Mesenchymal stem cell (in vitro differentiated cells and primary cell): Measurements from ENCODE around the gene SCD5. TPM values are rescaled to one million over a fixed set of nuclear protein-coding genes. Genes with fewer than 3 reads are reported as not detected.
A peak's percentile ranks its signal among the peaks of the same experiment; 100 is the strongest.

Source experiments
- DNase-seq: peaks from one replicate; pipeline ENCODE4 v3.0.0-alpha.2; 2013
- H2AFZ ChIP-seq: one replicate; pipeline ENCODE4 v1.6.1; 2013; ENCODE audit warnings: low read depth, mild to moderate bottlenecking, control low read depth, inconsistent platforms, low read length, moderate library complexity
- H2AK5ac ChIP-seq: 2 replicates; pipeline ENCODE4 v1.6.1; 2013; ENCODE audit warnings: low read length, moderate library complexity, mild to moderate bottlenecking, inconsistent platforms; ENCODE audit not compliant: severe bottlenecking
- H2BK120ac ChIP-seq: one replicate; pipeline ENCODE4 v1.6.1; 2013; ENCODE audit warnings: low read depth, mild to moderate bottlenecking, inconsistent platforms, low read length, moderate library complexity
- H2BK12ac ChIP-seq, 2 experiments: one replicate each; pipeline ENCODE4 v1.6.1; 2013; ENCODE audit warnings: inconsistent platforms in 2 of 2, low read length in 2 of 2, mild to moderate bottlenecking in 2 of 2, moderate library complexity in 2 of 2, control low read depth in 1 of 2
- H2BK15ac ChIP-seq: one replicate; pipeline ENCODE4 v1.6.1; 2013; ENCODE audit warnings: mild to moderate bottlenecking, low read depth, inconsistent platforms; ENCODE audit not compliant: poor library complexity, severe bottlenecking
- H2BK5ac ChIP-seq: 2 replicates; pipeline ENCODE4 v1.6.1; 2013; ENCODE audit warnings: low read depth, mild to moderate bottlenecking, low read length, control low read depth, inconsistent platforms; ENCODE audit not compliant: poor library complexity, severe bottlenecking
- H3K14ac ChIP-seq, 2 experiments: one replicate each; pipeline ENCODE4 v1.6.1; 2013; ENCODE audit warnings: inconsistent platforms in 2 of 2, low read length in 2 of 2, control low read depth in 1 of 2, mild to moderate bottlenecking in 1 of 2, moderate library complexity in 1 of 2
- H3K18ac ChIP-seq, 2 experiments: one replicate each; pipeline ENCODE4 v1.6.1; 2013; ENCODE audit warnings: inconsistent platforms in 2 of 2, low read length in 2 of 2, control low read depth in 1 of 2, low read depth in 1 of 2, mild to moderate bottlenecking in 1 of 2
- H3K23ac ChIP-seq, 2 experiments: one replicate each; pipeline ENCODE4 v1.6.1; 2013; ENCODE audit warnings: inconsistent platforms in 2 of 2, low read length in 2 of 2, mild to moderate bottlenecking in 2 of 2, moderate library complexity in 2 of 2, control low read depth in 1 of 2
- H3K27ac ChIP-seq: 2 replicates; pipeline ENCODE4 v1.5.1; 2013; ENCODE audit warnings: mild to moderate bottlenecking, moderate library complexity, low read length, control low read depth, inconsistent platforms; ENCODE audit not compliant: poor library complexity, severe bottlenecking
- H3K27me3 ChIP-seq, 2 experiments: 2 replicates each; pipeline versions ENCODE4 v1.6.1 to v1.7.0; 2013; ENCODE audit warnings: low read length in 2 of 2, mild to moderate bottlenecking in 2 of 2, moderate library complexity in 2 of 2, control low read depth in 1 of 2, inconsistent platforms in 1 of 2; ENCODE audit not compliant: control insufficient read depth in 1 of 2, insufficient read depth in 1 of 2
- H3K36me3 ChIP-seq, 2 experiments: 2 replicates each; pipeline versions ENCODE4 v1.6.1 to v1.7.0; 2013; ENCODE audit warnings: low read length in 2 of 2, control low read depth in 1 of 2, inconsistent platforms in 1 of 2, low read depth in 1 of 2, mild to moderate bottlenecking in 1 of 2; ENCODE audit not compliant: insufficient read depth in 2 of 2, control insufficient read depth in 1 of 2
- H3K4ac ChIP-seq, 2 experiments: one replicate each; pipeline ENCODE4 v1.6.1; 2013; ENCODE audit warnings: inconsistent platforms in 2 of 2, low read length in 2 of 2, mild to moderate bottlenecking in 2 of 2, moderate library complexity in 2 of 2, control low read depth in 1 of 2, low read depth in 1 of 2
- H3K4me1 ChIP-seq: 2 replicates; pipeline ENCODE4 v1.6.1; 2013; ENCODE audit warnings: low read depth, low read length, control low read depth; ENCODE audit not compliant: control insufficient read depth, insufficient read depth
- H3K4me2 ChIP-seq: 2 replicates; pipeline ENCODE4 v1.6.1; 2013; ENCODE audit warnings: low read length, mild to moderate bottlenecking, inconsistent platforms; ENCODE audit not compliant: poor library complexity, severe bottlenecking
- H3K4me3 ChIP-seq, 2 experiments: 2 replicates each; pipeline versions ENCODE4 v1.5.1 to v1.7.0; 2013; ENCODE audit warnings: low read length in 2 of 2, mild to moderate bottlenecking in 2 of 2, control low read depth in 1 of 2, low read depth in 1 of 2; ENCODE audit not compliant: insufficient read depth in 1 of 2
- H3K79me1 ChIP-seq: replicated peaks from 2 replicates; pipeline ENCODE4 v1.6.1; 2013; ENCODE audit warnings: mild to moderate bottlenecking, control low read depth, low read length, inconsistent platforms; ENCODE audit not compliant: poor library complexity, severe bottlenecking
- H3K9ac ChIP-seq: 2 replicates; pipeline ENCODE4 v1.7.0; 2013; ENCODE audit warnings: mild to moderate bottlenecking, low read length, moderate library complexity
- H3K9me3 ChIP-seq: 2 replicates; pipeline ENCODE4 v1.7.0; 2013; ENCODE audit warnings: mild to moderate bottlenecking, low read length; ENCODE audit not compliant: control insufficient read depth
- H4K8ac ChIP-seq: one replicate; pipeline ENCODE4 v1.6.1; 2013; ENCODE audit warnings: inconsistent platforms, mild to moderate bottlenecking, low read length, moderate library complexity
- H4K91ac ChIP-seq: one replicate; pipeline ENCODE4 v1.6.1; 2013; ENCODE audit warnings: mild to moderate bottlenecking, low read length, inconsistent platforms
- WGBS: methylation state at CpG from one replicate; pipeline ENCODE4 v1.1.7; 2013; ENCODE audit warnings: mixed read lengths; 5-methylcytosine and 5-hydroxymethylcytosine counted together
- small RNA-seq: library from polyadenylated mRNA; stranded (forward); fragments of <200 nt; extraction: miRNeasy Mini kit (QIAGEN cat#:217004); gene quantifications from one replicate; pipeline ENCODE3, GENCODE V24; 2013; ENCODE audit warnings: low read depth

Gene SCD5

DNA sequence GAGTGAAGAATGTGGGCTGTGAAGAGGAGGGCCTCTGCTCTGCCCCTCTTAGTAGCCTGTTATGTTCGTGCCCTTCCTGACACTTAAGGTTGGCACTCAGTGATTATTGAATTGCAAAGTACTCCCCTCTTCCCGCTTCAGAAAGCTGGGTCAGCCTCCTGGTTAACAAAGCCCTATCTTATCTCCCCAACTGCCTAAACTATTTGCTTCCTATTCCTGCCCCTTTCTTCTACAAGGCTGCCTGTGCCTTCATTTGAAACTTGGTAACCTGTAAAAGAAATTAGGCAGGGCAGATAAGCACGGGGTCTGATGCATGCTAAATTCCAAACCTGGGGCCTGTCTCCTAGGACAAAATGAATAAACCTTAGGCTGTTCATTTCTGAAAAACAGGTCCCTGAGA, 213.7 kb downstream of the SCD5 start:
- no peak overlapping the region for H2AK5ac ChIP-seq
- no peaks in the 10 kb centered on the region for H3K9me3 ChIP-seq
- H3K9ac ChIP-seq: no peak overlapping the region
- no peak for DNase-seq
- H3K4me2 ChIP-seq: no peak overlapping the region
- 17% methylated on average over 3 of the region's 3 CpGs for WGBS
- peak overlapping the region in 1 of 2 experiments; percentile 44 for H3K4ac ChIP-seq
- no peak overlapping the region for H2BK5ac ChIP-seq
- no peak overlapping the region for H3K27ac ChIP-seq
- no peaks in the 10 kb centered on the region for H3K79me1 ChIP-seq
- H2BK15ac ChIP-seq: no peak overlapping the region
- H3K18ac ChIP-seq: peak overlapping the region; percentile 66 to 88
- no peak overlapping the region for H3K4me3 ChIP-seq
- no peak overlapping the region for H2AFZ ChIP-seq
- H3K36me3 ChIP-seq: no peaks in the 10 kb centered on the region
- no peak overlapping the region for H3K23ac ChIP-seq
- H3K27me3 ChIP-seq: peaks cover 0 to 3% of the 10 kb centered on the region in 2 experiments
- H4K8ac ChIP-seq: peak overlapping the region; percentile 50
- peak overlapping the region; percentile 72 for H4K91ac ChIP-seq
- H2BK120ac ChIP-seq: no peak overlapping the region
- peaks cover 5% of the 10 kb centered on the region for H3K4me1 ChIP-seq
- H3K14ac ChIP-seq: no peak overlapping the region
- peak overlapping the region in 1 of 2 experiments; percentile 78 for H2BK12ac ChIP-seq

DNA sequence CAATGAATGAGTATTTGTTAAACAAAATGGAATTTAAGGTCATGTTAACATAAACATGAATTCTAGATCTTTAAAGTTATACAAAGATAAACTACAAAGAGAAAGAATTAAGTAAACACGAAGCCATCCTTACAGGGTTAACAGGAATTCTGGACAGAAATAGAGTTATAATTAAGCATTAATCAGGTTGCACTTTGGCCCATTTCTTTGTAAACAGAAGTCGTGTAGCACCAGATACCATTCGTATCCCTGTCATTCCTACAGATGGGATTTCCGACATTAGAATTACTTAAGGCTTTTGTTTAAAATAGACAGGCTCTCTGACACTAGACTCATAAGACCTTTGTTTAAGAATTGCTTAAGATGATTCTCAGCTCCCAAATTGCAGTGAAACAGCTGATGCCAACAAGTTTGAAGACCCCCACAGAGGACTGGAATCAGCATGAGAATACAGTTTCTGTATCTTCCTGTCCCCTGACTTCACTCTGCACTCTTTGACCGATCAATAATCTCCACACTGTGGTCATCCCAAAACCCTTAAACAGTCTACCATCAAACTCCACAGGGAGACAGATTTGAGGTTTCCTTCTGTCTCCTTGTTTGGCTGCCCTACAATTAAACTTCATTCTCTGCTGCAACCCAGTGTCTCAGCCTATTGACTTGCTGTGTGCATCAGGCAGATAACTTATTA, 214.6 kb downstream of the SCD5 start:
- peak; percentile 55 for DNase-seq
- WGBS: 15% methylated on average over 4 of the region's 5 CpGs

DNA sequence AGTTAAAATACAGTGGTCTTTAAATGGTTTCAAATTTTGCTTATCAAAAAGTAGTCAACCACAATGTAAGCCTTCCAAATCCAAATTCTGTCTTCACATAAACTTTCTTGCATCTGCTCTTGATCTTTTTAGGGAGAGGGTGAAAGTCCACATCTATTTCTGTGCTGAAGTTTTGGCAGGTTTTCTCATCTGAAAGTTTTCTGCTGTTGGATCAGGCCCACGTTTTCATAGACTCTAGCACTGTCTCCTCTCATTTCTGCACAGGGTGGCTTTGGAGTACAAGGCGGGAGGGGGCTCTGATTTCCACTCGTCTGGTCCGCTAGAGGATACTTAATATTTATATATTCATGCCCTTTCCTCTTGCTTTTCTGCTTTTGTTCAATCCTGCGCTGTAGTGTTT, 218.7 kb downstream of the SCD5 start:
- Histone ChIP-seq H2AK5ac (no peak overlapping the region), H3K23ac (no peak overlapping the region), H3K79me1 (no peaks in the 10 kb centered on the region), H3K4me3 (no peak overlapping the region), H3K9ac (no peak overlapping the region), H3K9me3 (no peaks in the 10 kb centered on the region), H3K4ac (no peak overlapping the region), H4K91ac (no peak overlapping the region), H3K14ac (no peak overlapping the region), H3K4me2 (no peak overlapping the region), H4K8ac (no peak overlapping the region), H2AFZ (no peak overlapping the region), H3K4me1 (no peaks in the 10 kb centered on the region), H2BK5ac (no peak overlapping the region), H3K27ac (no peak overlapping the region), H2BK12ac (no peak overlapping the region), H3K36me3 (no peaks in the 10 kb centered on the region), H2BK120ac (no peak overlapping the region), H3K27me3 (peaks cover 0 to 1% of the 10 kb centered on the region in 2 experiments), H3K18ac (no peak overlapping the region), H2BK15ac (no peak overlapping the region)
- 90% methylated on average over 5 of the region's 5 CpGs for WGBS
- DNase-seq: no peak

More for the DNA sequence above, 214.6 kb downstream of the SCD5 start:
- H3K27me3 ChIP-seq: peaks cover 0 to 3% of the 10 kb centered on the region in 2 experiments
- no peaks in the 10 kb centered on the region for H3K79me1 ChIP-seq
- no peak overlapping the region for H4K91ac ChIP-seq
- no peak overlapping the region for H2BK120ac ChIP-seq
- H3K36me3 ChIP-seq: no peaks in the 10 kb centered on the region
- no peak overlapping the region for H2AFZ ChIP-seq
- no peak overlapping the region for H3K27ac ChIP-seq
- H3K4me1 ChIP-seq: peaks cover 2% of the 10 kb centered on the region
- no peak overlapping the region for H3K4me2 ChIP-seq
- no peak overlapping the region for H3K23ac ChIP-seq
- no peak overlapping the region for H3K14ac ChIP-seq
- H2AK5ac ChIP-seq: no peak overlapping the region
- H3K9me3 ChIP-seq: no peaks in the 10 kb centered on the region
- H3K4ac ChIP-seq: no peak overlapping the region
- H2BK15ac ChIP-seq: no peak overlapping the region
- H4K8ac ChIP-seq: no peak overlapping the region
- no peak overlapping the region for H2BK12ac ChIP-seq
- H2BK5ac ChIP-seq: no peak overlapping the region
- H3K9ac ChIP-seq: no peak overlapping the region
- peak overlapping the region in 1 of 2 experiments; percentile 37 for H3K18ac ChIP-seq
- no peak overlapping the region for H3K4me3 ChIP-seq

Small RNAs within 50 kb of the gene (small RNA-seq; reads per million reads assigned to genes)
- not detected for gene MIR575
